AG10803 (cell line): ENCODE data around the gene LTBP1.

ENCODE experiments used
- DNase-seq: peaks from one replicate; pipeline ENCODE4 v3.0.0; 2010; ENCODE audit warnings: low read depth
- H3K4me3 ChIP-seq: 2 replicates; pipeline ENCODE4 v1.5.1; 2011; ENCODE audit warnings: mild to moderate bottlenecking, low read length, control low read depth
- TF ChIP-seq, protein P1 (sequence below): conservative IDR thresholded peaks from 2 replicates; pipeline ENCODE4 v1.5.1; 2011; ENCODE audit warnings: mild to moderate bottlenecking, low read length, control low read depth, inconsistent platforms

Gene LTBP1

DNA sequence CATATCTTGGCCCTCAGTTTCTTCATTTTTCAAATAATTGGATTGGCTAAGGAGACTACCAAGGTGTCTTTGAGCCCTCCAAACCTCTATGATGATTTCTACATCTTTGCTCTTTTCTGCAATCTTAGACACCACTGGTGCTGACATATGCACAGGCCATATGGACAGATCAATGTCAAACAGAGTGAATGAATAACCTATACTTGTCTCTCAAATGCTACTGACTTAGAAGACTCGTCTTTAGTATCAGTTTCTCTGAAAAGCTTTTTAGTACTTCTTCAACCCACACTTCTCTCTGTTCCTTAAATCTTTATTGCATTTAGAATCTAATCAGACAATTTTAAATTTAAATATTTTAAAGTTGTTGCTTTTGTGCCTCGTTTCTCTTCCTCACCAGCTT lies 258.2 kb downstream of the LTBP1 start:
- TF ChIP-seq, protein P1, sequence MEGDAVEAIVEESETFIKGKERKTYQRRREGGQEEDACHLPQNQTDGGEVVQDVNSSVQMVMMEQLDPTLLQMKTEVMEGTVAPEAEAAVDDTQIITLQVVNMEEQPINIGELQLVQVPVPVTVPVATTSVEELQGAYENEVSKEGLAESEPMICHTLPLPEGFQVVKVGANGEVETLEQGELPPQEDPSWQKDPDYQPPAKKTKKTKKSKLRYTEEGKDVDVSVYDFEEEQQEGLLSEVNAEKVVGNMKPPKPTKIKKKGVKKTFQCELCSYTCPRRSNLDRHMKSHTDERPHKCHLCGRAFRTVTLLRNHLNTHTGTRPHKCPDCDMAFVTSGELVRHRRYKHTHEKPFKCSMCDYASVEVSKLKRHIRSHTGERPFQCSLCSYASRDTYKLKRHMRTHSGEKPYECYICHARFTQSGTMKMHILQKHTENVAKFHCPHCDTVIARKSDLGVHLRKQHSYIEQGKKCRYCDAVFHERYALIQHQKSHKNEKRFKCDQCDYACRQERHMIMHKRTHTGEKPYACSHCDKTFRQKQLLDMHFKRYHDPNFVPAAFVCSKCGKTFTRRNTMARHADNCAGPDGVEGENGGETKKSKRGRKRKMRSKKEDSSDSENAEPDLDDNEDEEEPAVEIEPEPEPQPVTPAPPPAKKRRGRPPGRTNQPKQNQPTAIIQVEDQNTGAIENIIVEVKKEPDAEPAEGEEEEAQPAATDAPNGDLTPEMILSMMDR: no peak
- H3K4me3 ChIP-seq: no peak overlapping the region
- no peak for DNase-seq

DNA sequence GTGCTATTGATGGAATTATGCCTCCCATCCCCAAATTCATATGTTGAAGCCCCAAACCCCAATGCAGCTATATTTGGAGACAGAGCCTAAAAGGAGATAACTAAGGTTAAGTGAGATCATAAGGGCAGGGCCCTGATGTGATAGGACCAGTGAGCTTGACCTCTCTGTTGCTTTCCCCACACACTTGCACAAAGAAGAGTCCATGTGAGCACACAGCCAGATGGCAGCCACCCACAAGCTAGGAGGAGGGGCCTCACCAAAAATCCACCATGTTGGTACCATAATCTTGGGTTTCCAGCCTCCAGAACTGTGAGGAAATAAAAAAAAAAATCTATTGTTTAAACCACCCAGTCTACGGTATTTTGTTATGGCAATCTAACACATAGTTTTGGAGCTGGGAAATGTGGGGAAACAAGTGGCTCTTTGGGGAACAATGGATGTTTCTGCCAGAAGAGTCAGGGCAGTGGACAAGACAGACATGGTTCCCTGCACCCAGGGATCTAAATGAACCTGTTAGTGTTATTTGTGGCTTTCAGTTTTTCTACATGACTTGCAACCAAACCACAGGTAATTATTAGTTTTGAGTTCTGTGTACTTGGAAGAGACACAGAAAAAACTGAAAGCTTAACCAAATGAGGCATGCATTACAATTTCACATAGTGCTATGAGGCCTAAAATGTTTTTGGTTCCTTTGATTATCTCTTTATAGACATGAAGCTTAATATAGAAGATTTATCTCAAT lies 259.1 kb downstream of the LTBP1 start:
- no peak for DNase-seq
- no peak overlapping the region for H3K4me3 ChIP-seq
- TF ChIP-seq, protein P1: no peak

DNA sequence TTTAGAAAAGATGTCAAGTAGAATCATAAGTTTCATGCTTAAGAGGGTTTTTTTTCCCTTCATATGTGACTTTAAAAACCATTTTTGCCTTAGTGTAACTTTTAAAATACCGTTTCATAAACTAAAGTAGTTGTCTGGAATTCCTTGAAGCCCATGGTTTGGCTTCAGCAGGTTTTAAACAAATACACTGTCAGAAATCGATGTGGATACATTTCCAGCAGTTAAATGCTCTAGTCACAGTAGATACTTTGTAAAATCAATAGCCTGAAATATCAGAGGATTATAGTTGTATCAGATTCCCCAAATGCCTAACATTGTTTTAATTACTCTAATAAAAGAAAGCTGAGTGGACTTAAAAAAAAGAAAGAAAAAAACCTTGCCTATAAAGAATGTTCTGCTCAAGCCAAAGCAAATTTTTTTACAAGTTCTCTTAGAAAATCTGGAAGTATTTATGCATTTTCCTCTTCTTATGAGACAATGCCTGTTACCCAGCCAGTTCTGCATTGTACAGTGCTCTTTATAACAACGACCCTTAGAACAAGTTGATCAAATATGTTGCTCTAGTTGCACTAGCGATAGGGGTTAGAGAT lies 260.5 kb downstream of the LTBP1 start:
- TF ChIP-seq, protein P1: no peak
- no peak overlapping the region for H3K4me3 ChIP-seq
- peak; percentile 64 for DNase-seq

DNA sequence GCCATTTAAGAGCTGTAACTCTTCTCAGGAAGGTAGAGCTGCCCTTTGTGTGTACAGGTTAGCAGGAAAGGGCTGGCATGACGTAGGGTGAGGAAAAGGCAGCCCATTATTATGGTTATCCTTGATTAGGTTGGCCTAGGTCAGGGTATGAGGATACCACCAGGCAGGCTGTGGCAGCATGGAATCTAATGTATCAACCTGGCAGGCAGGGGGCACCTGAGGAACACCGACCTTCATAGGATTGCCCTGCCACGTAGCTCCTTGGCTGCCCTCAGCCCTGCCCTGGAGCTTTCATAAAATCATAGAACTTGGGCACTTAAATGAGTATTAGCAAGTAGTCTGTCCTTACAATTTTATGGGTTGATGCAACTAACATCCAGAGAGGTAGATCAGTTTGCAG lies 261.6 kb downstream of the LTBP1 start:
- H3K4me3 ChIP-seq: no peak overlapping the region
- TF ChIP-seq, protein P1: no peak
- DNase-seq: no peak

DNA sequence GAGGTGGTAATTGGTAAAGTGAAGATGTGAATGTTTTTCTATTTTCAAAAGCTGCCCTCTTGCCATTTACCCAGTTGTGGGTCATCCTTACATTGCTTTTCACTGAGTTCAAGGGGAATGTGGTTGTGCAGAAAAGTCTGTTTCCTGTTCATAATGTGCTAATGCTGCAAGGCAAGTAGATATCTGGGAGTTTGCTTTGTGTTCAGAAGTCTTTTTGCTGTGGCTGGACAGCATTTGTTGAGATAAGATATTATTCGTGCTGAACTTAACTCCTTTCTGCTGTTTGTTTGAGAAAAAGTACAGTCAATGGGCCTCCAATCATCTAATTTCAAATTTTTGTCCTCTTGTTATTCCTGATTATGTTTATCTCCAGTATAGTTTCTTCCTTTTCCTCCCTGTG lies 263.2 kb downstream of the LTBP1 start:
- TF ChIP-seq, protein P1: no peak
- H3K4me3 ChIP-seq: no peak overlapping the region
- no peak for DNase-seq

DNA sequence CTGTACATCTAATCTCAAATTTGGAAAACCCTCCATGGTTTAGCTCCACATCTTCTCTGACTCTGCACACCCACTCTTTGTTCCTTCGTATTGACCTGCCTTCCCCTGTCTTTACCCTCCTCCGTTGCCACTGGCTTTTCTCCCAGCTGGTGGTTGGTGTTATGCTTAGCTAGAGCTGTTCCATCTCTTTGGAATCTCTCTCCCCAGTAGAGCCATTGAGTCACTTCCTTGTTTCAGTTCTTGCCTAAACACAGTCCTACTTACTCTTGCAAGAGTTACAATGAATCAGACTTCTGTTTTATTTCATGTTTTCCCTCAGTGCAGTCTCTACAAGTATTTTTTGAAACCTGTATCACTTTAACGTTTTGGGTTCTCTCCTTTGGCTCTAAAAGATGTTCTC lies 263.9 kb downstream of the LTBP1 start:
- no peak overlapping the region for H3K4me3 ChIP-seq
- TF ChIP-seq, protein P1: no peak
- DNase-seq: peak; percentile 95

DNA sequence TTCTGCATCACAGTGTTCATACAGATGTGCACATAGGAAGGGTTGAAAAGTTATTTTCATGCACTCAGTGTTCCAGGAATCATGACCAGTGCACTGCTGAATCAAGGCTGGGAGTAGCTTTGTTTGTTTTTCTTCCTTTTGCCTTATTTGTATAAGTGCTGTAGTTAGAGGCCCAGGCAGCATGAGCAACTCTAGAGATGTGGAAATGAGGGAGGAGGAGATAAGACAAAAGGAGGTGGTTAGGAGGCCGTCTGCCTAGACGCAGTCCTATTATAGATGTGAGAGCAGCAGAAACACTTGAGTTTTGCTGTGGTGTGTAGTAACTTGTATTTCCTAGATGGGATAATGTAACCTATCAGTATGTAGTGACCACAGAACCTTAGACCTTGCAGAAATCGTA lies 265.4 kb downstream of the LTBP1 start:
- H3K4me3 ChIP-seq: no peak overlapping the region
- TF ChIP-seq, protein P1: no peak
- peak; percentile 74 for DNase-seq
